GM21526 (cell line): ENCODE measurements around the gene LEF1.
A peak's percentile ranks its signal among the peaks of the same experiment; 100 is the strongest.

ENCODE experiments used
- ATAC-seq: cut with Tn5 transposase; IDR thresholded peaks from one replicate; pipeline ENCODE4 v1.9.1; 2021; ENCODE audit warnings: moderate library complexity; ENCODE audit not compliant: unreplicated experiment, low FRiP score

Gene LEF1

GRCh38 chr4:108115168-108115526 lies 53.6 kb downstream of the LEF1 start:
- ATAC-seq = no peak

DNA sequence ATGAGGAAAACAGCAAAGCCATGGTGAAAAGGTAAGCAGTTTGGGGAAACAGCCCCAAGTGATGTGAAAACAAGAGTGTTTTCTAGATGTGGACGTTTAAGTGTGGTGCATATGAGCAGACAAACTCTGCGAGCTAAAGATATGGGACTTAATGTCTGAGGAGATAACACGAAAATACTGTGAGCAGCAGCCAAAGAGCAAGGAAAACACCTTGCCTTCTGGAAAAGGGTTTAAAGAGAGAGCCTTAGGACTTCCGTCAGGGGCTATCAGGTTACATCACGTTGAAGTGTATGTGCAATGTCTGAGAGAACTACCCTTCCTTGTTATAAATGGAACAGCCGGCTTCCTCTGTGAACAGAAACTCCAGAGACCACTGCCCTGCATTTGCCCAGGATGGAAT lies 54.2 kb downstream of the LEF1 start:
- no peak for ATAC-seq

GRCh38 chr4:108113229-108113628 lies 55.5 kb downstream of the LEF1 start:
- no peak for ATAC-seq

GRCh38 chr4:108111781-108112180 lies 57.0 kb downstream of the LEF1 start:
- ATAC-seq = no peak

DNA sequence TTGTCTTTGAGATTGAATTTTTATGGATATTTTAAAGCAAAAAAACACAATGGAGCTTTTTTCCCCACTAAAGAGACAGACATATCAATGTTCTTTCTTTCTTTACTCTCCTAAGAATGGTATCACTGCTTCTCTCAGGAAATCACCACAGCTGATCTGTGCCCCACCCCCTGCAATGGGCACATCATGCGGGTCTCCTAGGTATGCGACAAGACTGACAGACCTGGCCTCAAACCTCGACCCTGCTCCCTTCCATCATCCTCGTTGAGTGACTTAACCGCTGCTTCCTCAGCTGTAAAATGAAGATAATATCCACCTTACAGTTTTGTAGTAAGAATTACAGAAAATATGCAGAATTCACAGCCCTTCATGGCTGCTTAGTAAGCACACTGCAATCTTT lies 58.3 kb downstream of the LEF1 start:
- ATAC-seq = peak; percentile 10

DNA sequence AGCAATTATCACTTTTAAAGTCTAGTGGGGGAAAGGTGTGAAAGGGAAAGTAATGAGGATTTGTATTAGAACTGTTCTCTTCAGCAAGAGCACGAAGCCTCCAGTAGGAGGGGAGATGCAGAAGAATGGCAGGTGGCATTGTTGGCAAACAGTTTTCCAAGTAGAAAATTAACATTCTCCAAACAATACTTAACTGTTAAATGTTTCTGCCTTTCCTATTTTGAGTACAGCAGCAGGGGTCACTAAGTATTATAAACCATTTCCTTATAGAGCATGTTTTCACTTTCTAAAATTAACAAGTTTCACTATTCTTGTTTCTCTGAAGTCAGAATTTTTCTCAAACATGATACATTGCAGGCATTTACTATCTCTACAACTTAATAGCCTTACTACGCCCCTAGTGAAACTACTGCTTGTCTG lies 58.7 kb downstream of the LEF1 start:
- peak; percentile 85 for ATAC-seq

- ATAC-seq = no peak
These were observed 59.6 kb downstream of the LEF1 start for GRCh38 chr4:108109111-108109510.

- no peak for ATAC-seq
These were observed 60.9 kb downstream of the LEF1 start for GRCh38 chr4:108107729-108108382.

DNA sequence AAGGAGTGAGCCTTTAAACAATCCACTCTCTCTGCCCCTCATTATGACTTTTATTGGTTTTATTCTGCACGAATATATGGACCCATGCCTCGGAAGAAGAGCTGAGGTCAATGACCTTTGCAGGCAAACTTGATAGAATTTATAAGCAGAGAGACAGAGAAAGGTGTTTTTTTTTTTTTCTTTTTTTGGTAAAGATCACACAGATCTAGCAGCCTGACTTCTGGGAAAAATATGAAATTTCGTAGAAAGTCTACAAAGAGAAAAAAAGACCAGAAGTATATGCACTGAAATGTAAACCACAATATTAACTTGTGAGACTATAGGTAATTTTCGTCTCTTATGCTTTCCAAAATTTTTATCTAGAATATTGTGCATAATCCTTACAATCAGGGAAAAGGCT lies 61.6 kb downstream of the LEF1 start:
- no peak for ATAC-seq

GRCh38 chr4:108106186-108106585 lies 62.5 kb downstream of the LEF1 start:
- no peak for ATAC-seq

GRCh38 chr4:108103099-108103862 lies 65.5 kb downstream of the LEF1 start:
- ATAC-seq = no peak

- no peak for ATAC-seq
These were observed 67.9 kb downstream of the LEF1 start for GRCh38 chr4:108100827-108101226.

GRCh38 chr4:108099838-108100237 lies 68.9 kb downstream of the LEF1 start:
- ATAC-seq = no peak

- no peak for ATAC-seq
These were observed 70.7 kb downstream of the LEF1 start for GRCh38 chr4:108097990-108098553.

DNA sequence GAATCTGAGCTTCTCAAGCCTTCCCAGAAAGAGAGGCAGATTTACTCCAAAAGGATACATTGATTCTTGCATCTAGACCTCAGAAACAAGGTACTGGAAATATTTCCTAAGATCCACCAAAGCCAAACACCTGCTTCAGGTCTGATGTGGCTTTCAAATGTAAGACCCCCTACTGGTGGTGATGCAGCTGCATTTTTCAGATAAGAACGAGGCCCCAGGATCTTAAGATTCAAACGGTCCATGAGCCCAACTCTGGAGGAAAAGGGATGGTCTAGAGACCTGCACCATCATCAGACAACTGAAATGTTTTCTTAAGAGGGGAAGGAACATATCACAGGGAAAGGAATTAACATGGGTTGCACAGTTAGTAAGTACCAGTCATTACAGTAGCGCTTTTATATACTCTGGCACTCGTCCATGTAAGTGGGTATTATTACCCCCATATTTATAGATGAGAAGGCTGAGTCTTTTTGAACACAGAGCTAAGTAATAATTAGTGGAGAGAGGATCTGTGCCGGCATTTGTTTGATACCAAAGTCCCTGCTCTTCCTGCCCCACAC lies 73.7 kb downstream of the LEF1 start:
- no peak for ATAC-seq

DNA sequence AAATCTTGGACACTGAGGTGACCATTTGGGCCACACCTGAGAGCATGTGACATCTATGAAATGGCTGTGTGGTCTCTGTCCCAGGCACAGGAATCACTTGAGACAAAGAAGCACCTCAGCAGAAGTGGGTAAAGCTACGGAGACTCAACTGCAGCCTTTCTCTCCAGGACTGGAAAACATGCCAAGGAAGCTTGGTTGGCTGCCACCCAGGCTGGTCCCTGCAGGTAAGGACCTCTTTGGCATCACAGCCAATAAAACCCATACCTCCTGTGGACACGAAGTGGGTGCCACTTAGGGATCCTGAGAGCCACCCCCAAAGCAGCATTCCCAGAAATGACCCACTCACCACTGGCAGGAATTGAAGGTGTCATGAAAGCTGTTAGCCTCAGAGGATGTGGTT lies 74.6 kb downstream of the LEF1 start:
- no peak for ATAC-seq

DNA sequence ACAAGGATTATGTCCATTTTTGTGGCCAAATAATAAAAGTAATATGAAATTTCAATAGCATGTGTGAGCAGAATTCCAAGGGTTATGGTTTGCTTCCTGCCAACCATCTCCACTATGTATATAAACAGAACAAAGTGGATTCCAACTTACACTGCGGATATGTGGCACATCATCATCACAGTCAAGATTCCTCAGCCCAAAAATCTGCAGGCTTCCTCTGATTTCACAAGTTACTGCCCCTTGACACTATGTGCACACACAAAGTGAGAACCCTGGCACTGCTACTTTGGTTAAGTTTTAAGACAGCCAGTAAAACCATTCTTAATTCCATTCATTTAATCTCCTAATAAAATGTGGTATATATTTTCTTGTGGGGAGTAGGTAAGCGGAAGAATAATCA lies 76.4 kb downstream of the LEF1 start:
- ATAC-seq = no peak

- no peak for ATAC-seq
These were observed 81.3 kb downstream of the LEF1 start for GRCh38 chr4:108087293-108087967.

- ATAC-seq = no peak
These were observed 87.5 kb downstream of the LEF1 start for GRCh38 chr4:108081256-108081655.

DNA sequence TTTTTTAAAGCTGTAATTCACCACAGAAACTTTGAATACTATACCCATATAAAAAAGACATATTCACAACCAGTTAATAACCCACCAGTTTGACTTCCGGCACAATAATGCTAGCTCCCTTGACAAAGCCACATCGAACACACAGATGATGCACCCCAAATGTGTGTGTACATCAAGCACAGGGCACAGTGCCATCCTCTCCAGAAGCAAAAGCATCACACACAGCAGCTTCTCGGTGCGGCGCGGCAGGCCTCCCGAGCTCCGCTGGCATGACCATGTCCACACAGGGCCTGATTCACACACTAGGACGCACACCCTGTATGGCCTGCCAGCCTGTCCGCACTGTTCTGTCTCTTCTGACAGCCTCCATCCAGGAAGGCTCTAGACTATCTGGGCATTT lies 88.0 kb downstream of the LEF1 start:
- no peak for ATAC-seq
